ENCODE measurements around the gene EFHC1.
A peak's percentile ranks its signal among the peaks of the same experiment; 100 is the strongest.

EFHC1 gene

DNA sequence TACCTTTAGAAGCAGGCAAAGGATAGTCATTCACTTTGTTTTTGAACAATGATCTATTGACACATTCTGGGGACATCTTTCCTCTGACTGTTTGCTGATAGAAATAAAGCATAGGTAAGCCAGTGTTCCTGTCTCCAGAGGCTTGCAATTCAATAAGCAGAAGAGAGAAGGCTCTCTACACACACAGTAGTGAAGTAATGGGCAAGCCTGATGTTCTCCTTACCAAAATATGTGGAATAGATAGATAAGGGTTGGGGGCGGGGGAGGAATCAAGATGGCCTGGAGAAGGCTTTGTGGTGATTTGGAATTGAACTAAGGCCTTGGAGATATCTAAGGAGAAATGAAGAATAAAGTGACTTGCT is 30.9 kb upstream of the EFHC1 start:
- Mint-ChIP-seq H3K27me3 (no peaks in the 10 kb centered on the region), H3K9me3 (peaks cover 9% of the 10 kb centered on the region), H3K27ac (peak overlapping the region; percentile 98), H3K4me3 (peak overlapping the region; percentile 66), H3K4me1 (peaks cover 76% of the 10 kb centered on the region), H3K36me3 (peaks cover 36% of the 10 kb centered on the region)
- CTCF ChIA-PET = interaction anchor here (1.4 to 7.4 kb wide), 11 partner anchors 10 to 274 kb away, joined by 3 to 49 read pairs (median 5); partner anchors contain the start of genes MCM3 and PAQR8
- no peak for DNase-seq

DNA sequence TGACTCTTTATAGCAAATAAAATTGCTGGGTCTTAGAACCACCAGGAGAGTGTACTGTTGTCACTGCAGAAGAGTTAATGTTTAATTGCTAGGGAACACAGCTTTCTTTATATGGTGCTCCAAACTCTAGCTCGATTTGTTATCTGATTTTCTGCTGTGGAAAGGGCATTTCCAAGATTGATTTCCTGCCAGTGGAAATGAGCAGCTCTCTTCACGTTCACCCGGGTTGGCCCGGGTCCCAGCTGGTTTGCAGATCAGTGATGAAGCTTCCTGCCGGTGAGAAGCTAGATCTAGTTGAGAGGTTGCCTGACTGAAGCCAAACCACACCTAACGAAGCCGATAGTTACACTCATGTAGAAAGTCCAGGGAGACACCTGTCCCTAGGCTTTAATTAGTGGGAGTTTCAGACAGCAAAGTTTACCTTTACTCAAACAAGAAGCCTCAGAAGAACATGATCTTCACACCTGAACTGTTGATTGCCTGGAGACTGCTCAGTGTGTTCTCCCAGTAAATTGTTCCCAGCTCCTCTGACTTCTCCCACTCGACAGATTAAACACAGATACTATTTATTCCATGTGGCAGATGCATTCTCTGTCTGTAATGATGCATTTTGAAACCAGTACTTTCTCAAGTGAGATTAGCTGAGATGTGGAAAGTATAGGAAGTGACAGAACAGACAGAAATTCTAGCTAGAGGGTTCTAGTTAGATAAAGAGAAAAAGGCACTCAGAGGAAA is 30.3 kb upstream of the EFHC1 start:
- no peaks in the 10 kb centered on the region for H3K27me3 Mint-ChIP-seq
- H3K27ac Mint-ChIP-seq = peak overlapping the region; percentile 98
- DNase-seq = peak; percentile 69
- H3K36me3 Mint-ChIP-seq = peaks cover 32% of the 10 kb centered on the region
- peaks cover 8% of the 10 kb centered on the region for H3K9me3 Mint-ChIP-seq
- peaks cover 80% of the 10 kb centered on the region for H3K4me1 Mint-ChIP-seq
- CTCF ChIA-PET = interaction anchor here (0.6 to 7.4 kb wide), 17 partner anchors 9 to 273 kb away, joined by 3 to 49 read pairs (median 3); partner anchors contain the start of genes MCM3 and PAQR8
- H3K4me3 Mint-ChIP-seq = peak overlapping the region; percentile 66

DNA sequence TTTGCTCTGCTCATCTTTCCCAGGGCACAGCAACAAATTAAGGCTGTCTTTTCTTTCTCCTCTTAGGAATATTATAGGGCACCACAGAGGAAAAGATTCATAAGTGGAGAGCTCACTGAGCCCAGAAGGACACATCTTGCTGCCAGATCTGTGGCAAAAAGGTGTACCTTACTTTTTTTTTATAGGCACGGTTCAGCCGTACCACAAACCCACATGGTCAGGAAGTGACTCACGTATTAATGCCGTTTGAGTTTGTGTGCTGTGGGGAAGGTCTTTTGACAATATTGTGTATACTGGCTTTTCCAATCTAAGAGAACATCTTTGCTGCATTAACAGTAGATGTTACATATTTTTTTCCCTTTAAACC is 29.8 kb upstream of the EFHC1 start:
- H3K4me1 Mint-ChIP-seq = peaks cover 80% of the 10 kb centered on the region
- H3K4me3 Mint-ChIP-seq = peak overlapping the region; percentile 66
- CTCF ChIA-PET = interaction anchor here (0.5 to 7.4 kb wide), 17 partner anchors 8 to 273 kb away, joined by 3 to 49 read pairs (median 3); partner anchors contain the start of genes MCM3 and PAQR8
- peaks cover 28% of the 10 kb centered on the region for H3K36me3 Mint-ChIP-seq
- peak; percentile 73 for DNase-seq
- H3K27ac Mint-ChIP-seq = peak overlapping the region; percentile 98
- peaks cover 8% of the 10 kb centered on the region for H3K9me3 Mint-ChIP-seq
- no peaks in the 10 kb centered on the region for H3K27me3 Mint-ChIP-seq

DNA sequence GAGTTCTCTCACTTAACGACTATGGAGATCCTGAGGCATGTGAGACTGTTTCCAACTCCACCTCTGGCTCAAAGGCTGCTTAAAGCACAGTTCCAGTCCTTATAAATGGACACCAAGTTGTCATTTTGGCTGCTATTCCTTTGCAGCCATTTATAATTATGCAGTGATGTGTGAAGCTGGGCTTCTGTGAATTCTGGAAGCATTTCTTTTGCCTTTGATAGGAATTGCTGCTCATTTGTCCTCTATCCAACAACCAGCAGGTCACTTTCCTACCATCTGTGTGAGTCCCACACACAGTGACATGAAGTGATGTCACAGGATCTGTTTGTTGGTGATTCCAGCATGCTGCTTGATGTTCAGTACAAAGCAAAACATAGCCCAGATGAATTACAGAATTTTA is 28.5 kb upstream of the EFHC1 start:
- H3K36me3 Mint-ChIP-seq = peaks cover 25% of the 10 kb centered on the region
- H3K4me3 Mint-ChIP-seq = no peak overlapping the region
- CTCF ChIA-PET = interaction anchor here (1.5 to 7.4 kb wide), 4 partner anchors 9 to 106 kb away, joined by 4 to 42 read pairs (median 22); partner anchors contain the start of genes MCM3 and PAQR8
- peaks cover 89% of the 10 kb centered on the region for H3K4me1 Mint-ChIP-seq
- H3K27ac Mint-ChIP-seq = peak overlapping the region; percentile 60
- no peaks in the 10 kb centered on the region for H3K27me3 Mint-ChIP-seq
- no peak for DNase-seq
- H3K9me3 Mint-ChIP-seq = peaks cover 6% of the 10 kb centered on the region

DNA sequence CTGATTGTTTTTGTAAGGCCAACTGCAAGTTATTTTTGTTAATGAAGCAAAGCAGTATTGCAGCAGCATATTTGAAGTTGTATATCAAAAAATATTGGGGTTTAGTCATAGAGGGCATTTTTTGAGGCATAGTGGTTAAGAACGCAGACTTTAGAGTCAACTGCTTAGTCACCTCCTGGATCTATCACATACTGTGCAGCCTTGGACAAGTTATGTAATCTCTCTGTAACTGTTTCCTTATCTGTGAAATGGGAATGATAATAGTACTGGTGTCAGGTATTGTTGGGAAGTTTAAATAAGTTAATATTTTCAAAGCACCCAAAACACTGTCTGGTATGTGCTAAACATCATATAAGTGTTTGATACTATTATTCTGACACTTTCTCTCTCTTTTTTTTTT is 27.2 kb upstream of the EFHC1 start:
- Mint-ChIP-seq H3K9me3 (no peaks in the 10 kb centered on the region), H3K27ac (peak overlapping the region; percentile 73), H3K4me3 (no peak overlapping the region), H3K36me3 (peaks cover 26% of the 10 kb centered on the region), H3K4me1 (peaks cover 96% of the 10 kb centered on the region), H3K27me3 (no peaks in the 10 kb centered on the region)
- CTCF ChIA-PET = interaction anchor here (0.7 to 7.4 kb wide), 3 partner anchors 30 to 107 kb away, joined by 3 to 42 read pairs (median 29); partner anchors contain the start of genes MCM3 and PAQR8
- DNase-seq = no peak

DNA sequence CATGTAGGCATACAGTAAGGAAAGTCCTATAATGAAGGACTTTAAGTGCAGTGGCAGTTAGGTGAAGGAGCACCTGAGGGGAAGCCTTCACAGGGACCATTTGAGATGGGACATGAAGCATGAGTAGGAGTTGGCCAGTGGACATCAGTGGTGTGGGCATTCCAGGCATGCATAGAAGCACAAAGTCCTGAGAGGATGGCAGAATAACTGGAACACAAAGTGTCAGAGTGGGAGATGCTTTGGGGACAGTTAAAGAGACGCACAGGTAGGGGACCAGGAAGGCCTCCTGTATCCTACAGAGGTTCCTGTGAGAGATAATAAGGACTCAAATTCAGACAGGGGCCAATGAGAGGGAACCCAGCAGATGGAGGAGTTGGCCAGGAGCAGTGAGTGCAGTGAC is 26.4 kb upstream of the EFHC1 start:
- Mint-ChIP-seq H3K4me3 (peak overlapping the region; percentile 13), H3K27ac (peak overlapping the region; percentile 84)

DNA sequence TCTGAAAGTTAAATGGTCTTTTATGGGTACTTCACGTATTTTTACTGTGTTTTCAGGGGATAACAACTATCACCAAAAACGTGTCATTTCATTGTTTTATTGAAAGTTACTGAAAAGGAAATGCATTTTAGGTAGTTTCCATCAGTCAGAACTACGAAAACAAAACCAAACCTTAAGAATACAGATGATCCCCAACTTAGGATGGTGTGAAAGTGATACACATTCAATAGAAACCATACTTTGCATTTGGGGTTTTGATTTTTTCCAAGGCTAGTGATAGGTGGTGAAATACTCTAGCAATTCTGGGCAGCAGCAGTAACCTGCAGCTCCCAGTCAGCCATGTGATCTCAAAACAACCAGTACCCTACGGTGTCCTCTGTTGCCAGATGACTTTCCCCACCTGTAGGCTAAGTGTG is 25.9 kb upstream of the EFHC1 start:
- H3K36me3 Mint-ChIP-seq = peaks cover 26% of the 10 kb centered on the region
- H3K4me3 Mint-ChIP-seq = peak overlapping the region; percentile 13
- peak overlapping the region; percentile 84 for H3K27ac Mint-ChIP-seq
- H3K9me3 Mint-ChIP-seq = no peaks in the 10 kb centered on the region
- peaks cover 98% of the 10 kb centered on the region for H3K4me1 Mint-ChIP-seq
- CTCF ChIA-PET = interaction anchor here (1.0 kb wide), 1 partner anchor 106 kb away, joined by 3 read pairs; no protein-coding TSS in a partner anchor
- DNase-seq = peak; percentile 57
- no peaks in the 10 kb centered on the region for H3K27me3 Mint-ChIP-seq

More for the DNA sequence above, 26.4 kb upstream of the EFHC1 start:
- peak; percentile 38 for DNase-seq
- CTCF ChIA-PET = no interaction called here
- no peaks in the 10 kb centered on the region for H3K9me3 Mint-ChIP-seq
- no peaks in the 10 kb centered on the region for H3K27me3 Mint-ChIP-seq
- H3K36me3 Mint-ChIP-seq = peaks cover 26% of the 10 kb centered on the region
- H3K4me1 Mint-ChIP-seq = peaks cover 98% of the 10 kb centered on the region

DNA sequence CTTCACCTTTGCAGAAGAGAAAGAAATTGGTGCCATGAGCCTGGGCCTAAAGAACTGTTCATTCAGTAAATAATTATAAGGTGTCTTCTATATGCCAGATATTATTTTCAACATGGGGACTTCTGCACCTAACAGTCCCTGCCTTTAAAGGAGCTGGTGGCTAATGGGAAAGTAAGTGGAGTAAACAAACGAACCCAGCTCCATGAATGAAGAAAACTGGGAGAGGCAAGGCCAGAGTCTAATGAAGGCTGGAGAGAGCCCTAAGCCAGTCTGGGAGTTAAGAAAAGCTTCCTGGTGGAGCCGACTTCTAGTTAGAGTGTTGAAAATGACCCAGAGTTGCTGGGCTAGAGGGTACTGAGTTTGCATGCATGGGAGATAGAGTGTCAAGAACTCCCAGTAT is 24.2 kb upstream of the EFHC1 start:
- H3K9me3 Mint-ChIP-seq = no peaks in the 10 kb centered on the region
- peaks cover 26% of the 10 kb centered on the region for H3K36me3 Mint-ChIP-seq
- H3K27ac Mint-ChIP-seq = peak overlapping the region; percentile 73
- CTCF ChIA-PET = interaction anchor here (0.5 to 8.2 kb wide), 5 partner anchors 21 to 110 kb away, joined by 4 to 159 read pairs (median 12); partner anchors contain the start of genes MCM3 and PAQR8
- peaks cover 98% of the 10 kb centered on the region for H3K4me1 Mint-ChIP-seq
- no peaks in the 10 kb centered on the region for H3K27me3 Mint-ChIP-seq
- no peak for DNase-seq
- no peak overlapping the region for H3K4me3 Mint-ChIP-seq

DNA sequence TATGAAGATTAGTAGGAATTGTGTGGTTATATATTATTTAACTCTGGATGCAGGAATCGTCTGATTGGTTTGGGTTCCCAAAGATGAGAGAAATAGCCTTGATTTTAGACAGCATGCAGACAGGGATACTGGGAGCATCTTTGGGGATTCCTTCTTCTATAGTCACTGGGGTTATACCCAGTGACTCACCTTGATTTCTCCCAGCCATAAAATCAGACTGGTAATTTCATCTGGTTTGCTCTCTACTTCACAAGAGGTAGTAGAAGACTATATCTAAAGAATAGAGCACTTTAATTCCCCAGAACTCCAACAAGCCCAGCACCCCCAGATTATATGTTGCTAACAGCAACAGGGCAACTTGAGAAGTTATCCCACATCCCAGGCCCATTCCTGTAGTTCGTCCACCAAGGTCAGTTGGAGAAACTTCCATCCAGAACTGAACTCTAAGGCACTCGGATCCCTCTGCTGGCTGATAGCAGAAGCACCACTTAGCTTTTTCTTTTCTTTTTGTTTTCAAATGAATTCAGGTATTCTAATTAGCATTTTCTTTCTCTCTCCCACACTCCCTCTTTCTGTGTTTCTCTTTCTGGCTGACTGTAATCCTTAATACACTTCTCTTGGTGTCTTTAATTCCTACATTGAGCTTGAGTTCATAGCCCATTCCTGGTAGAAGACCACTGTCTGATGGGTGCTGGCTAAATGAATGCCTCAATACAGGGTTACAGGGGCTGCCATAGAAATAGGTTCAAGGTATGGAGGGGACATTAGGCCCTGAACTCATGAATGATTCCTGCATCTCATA is 20.4 kb upstream of the EFHC1 start:
- H3K27ac Mint-ChIP-seq = peak overlapping the region; percentile 97
- no peaks in the 10 kb centered on the region for H3K9me3 Mint-ChIP-seq
- no peak overlapping the region for H3K4me3 Mint-ChIP-seq
- H3K27me3 Mint-ChIP-seq = no peaks in the 10 kb centered on the region
- H3K4me1 Mint-ChIP-seq = peaks cover 68% of the 10 kb centered on the region
- CTCF ChIA-PET = interaction anchor here (0.7 to 8.2 kb wide), 23 partner anchors 8 to 263 kb away, joined by 3 to 159 read pairs (median 4); partner anchors contain the start of genes MCM3 and PAQR8
- peaks cover 36% of the 10 kb centered on the region for H3K36me3 Mint-ChIP-seq
- DNase-seq = peak; percentile 60

DNA sequence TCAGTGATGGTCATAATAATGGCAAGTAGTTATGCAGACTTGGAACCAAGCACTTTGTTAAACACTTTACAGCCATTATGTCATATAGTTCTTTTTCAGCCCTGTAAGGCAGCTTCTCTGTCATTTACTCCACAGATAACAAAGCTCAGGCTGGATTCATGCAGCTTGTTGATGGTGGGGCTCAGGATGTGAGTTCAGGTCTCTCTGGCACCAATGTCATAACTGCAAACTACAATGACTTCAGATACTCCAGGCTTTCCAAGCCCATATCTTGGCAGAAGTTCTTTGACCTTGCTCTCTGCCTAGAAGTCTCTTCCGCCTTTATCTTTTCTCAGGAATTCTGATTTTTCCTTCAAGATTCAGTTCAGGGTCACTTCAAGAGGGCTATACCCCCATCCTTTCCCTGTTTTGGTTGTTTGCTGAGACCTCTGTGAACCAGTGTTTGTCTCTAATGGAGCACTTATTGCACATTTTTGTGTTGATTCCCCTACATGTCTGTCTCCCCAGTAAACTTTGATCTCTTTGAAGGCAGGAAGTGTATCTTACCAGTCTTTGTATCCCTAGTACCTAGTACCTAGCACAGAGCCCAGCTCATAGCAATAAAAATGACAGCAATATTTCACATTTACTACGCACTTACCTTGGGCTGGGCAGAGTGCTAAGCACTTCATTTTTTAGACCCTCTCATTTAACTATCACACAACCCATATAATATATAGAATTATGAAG is 19.7 kb upstream of the EFHC1 start:
- peaks cover 36% of the 10 kb centered on the region for H3K36me3 Mint-ChIP-seq
- CTCF ChIA-PET = interaction anchor here (0.6 to 8.2 kb wide), 26 partner anchors 9 to 262 kb away, joined by 3 to 159 read pairs (median 4); partner anchors contain the start of genes MCM3 and PAQR8
- H3K9me3 Mint-ChIP-seq = no peaks in the 10 kb centered on the region
- peak overlapping the region; percentile 97 for H3K27ac Mint-ChIP-seq
- H3K4me3 Mint-ChIP-seq = no peak overlapping the region
- no peak for DNase-seq
- no peaks in the 10 kb centered on the region for H3K27me3 Mint-ChIP-seq
- H3K4me1 Mint-ChIP-seq = peaks cover 62% of the 10 kb centered on the region

DNA sequence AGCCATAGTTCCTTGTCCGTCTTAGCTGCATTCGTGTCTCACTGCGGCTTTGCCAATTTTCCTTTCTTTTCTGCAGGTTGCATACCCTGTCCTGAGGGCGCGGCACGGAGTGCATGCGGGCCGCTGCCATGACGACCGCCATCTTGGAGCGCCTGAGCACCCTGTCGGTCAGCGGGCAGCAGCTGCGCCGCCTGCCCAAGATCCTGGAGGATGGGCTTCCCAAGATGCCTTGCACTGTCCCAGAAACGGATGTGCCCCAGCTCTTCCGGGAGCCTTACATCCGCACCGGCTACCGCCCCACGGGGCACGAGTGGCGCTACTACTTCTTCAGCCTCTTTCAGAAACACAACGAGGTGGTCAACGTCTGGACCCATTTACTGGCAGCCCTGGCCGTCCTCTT is 17.1 kb upstream of the EFHC1 start:
- peaks cover 36% of the 10 kb centered on the region for H3K4me1 Mint-ChIP-seq
- CTCF ChIA-PET = interaction anchor here (0.6 to 8.2 kb wide), 4 partner anchors 13 to 260 kb away, joined by 3 to 159 read pairs (median 10); partner anchors contain the start of gene MCM3
- no peaks in the 10 kb centered on the region for H3K27me3 Mint-ChIP-seq
- no peak overlapping the region for H3K4me3 Mint-ChIP-seq
- peaks cover 32% of the 10 kb centered on the region for H3K36me3 Mint-ChIP-seq
- no peaks in the 10 kb centered on the region for H3K9me3 Mint-ChIP-seq
- DNase-seq = no peak
- no peak overlapping the region for H3K27ac Mint-ChIP-seq

DNA sequence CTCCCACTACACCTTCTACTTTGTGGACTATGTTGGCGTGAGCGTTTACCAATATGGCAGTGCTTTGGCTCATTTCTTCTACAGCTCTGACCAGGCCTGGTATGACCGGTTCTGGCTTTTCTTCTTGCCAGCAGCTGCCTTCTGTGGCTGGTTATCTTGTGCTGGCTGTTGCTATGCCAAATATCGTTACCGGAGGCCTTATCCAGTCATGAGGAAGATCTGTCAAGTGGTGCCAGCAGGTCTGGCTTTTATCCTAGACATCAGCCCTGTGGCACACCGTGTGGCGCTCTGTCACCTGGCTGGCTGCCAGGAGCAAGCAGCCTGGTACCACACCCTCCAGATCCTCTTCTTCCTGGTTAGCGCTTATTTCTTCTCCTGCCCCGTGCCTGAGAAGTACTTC is 16.5 kb upstream of the EFHC1 start:
- Mint-ChIP-seq H3K4me3 (no peak overlapping the region), H3K27ac (no peak overlapping the region), H3K4me1 (peaks cover 31% of the 10 kb centered on the region), H3K36me3 (peaks cover 32% of the 10 kb centered on the region), H3K27me3 (no peaks in the 10 kb centered on the region), H3K9me3 (no peaks in the 10 kb centered on the region)
- CTCF ChIA-PET = interaction anchor here (2.0 to 8.2 kb wide), 3 partner anchors 12 to 248 kb away, joined by 4 to 159 read pairs (median 18); partner anchors contain the start of gene MCM3
- DNase-seq = no peak

DNA sequence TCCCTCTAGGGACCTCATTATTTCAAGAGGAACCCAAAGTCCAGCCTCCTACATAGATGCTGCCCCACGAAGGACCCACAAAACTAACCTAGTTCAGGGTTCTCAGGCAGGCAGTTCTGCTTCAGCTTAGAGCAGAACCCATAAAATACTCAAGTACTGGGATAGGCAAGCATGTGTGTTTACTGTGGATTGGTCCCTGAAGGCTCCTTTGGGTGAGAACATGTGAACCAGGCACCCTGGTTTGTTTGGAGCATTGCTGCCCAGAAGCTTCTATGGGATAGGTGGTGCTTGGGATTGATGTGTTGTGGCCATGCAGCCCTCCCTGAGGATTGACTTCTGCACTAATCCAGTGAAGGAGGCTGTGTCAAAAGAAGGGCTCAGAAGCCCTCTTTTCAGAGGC is 14.9 kb upstream of the EFHC1 start:
- Mint-ChIP-seq H3K4me3 (no peak overlapping the region), H3K4me1 (peaks cover 15% of the 10 kb centered on the region), H3K9me3 (no peaks in the 10 kb centered on the region), H3K27ac (no peak overlapping the region), H3K36me3 (peaks cover 32% of the 10 kb centered on the region), H3K27me3 (no peaks in the 10 kb centered on the region)
- CTCF ChIA-PET = interaction anchor here (0.7 to 2.0 kb wide), 5 partner anchors 12 to 247 kb away, joined by 3 to 6 read pairs (median 4); no protein-coding TSS in a partner anchor
- DNase-seq = no peak
